ENCODE results near the gene ZNF423. TPM values are rescaled to one million over a fixed set of nuclear protein-coding genes. Genes with fewer than 3 reads are reported as not detected.

The ZNF423 gene
- total and polyA plus RNA-seq, 9 of the 15 experiments (the other 6 are each of a cell fraction or from before 2014, with no cell fraction given) = not detected

DNA sequence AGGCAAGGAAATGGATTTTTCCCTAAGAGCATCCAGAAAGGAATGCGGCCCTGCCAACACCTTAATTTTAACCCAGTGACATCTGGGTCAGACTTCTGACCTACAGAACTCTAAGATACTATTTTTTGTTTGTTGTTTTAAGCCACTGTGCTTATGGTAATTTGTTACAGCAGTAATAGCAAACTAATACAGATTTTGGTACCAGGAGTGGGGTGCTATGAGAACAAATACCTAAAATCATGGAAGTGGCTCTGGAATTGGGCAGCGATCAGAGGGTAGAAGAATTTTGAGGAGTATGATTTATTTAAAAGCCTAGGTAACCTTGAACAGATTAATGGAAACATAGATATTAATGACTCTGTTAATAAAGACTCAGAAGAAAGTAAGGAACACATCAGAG, 208.2 kb downstream of the ZNF423 start:
- CTCF ChIA-PET (ENCODE audit: low intra/inter-chr PET ratio) = no interaction called here
- intact Hi-C loops (cut with micrococcal nuclease) (no loop called here), in situ Hi-C loops (cut with MboI) (no loop called here)
- ATAC-seq (no peak), FAIRE-seq (no peak), DNase-seq (ENCODE audit: extremely low read depth in 1 of 4, low spot score in 3 of 4) (no peak)
- POLR2A ChIA-PET = no interaction called here
- Histone ChIP-seq H3K4me1 (replicated peaks in 1 of 2; ENCODE audit: control insufficient read depth in 2 of 2, insufficient read depth in 2 of 2, low read length in 2 of 2) (no peaks in the 10 kb centered on the region), H3K9me3 (replicated peaks; ENCODE audit: control insufficient read depth, insufficient read depth, low read depth, low read length) (peaks cover 4% of the 10 kb centered on the region; the same call in 1 of the 2 replicates), H3K9me1 (ENCODE audit: control insufficient read depth, insufficient read depth, low read length) (no peaks in the 10 kb centered on the region), H3K27ac (ENCODE audit: extremely low read depth, low read depth, low read length) (no peak overlapping the region), H3K79me2 (ENCODE audit: control insufficient read depth, insufficient read depth, low read length) (no peaks in the 10 kb centered on the region), H2AFZ (ENCODE audit: low read depth, low read length) (no peak overlapping the region), H3K9ac (ENCODE audit: insufficient read depth in 1 of 2, low read depth in 2 of 2, low read length in 2 of 2) (no peak overlapping the region), H4K20me1 (replicated peaks; ENCODE audit: control insufficient read depth, insufficient read depth, low read length) (no peaks in the 10 kb centered on the region), H3K27me3 (ENCODE audit: control insufficient read depth in 2 of 2, insufficient read depth in 2 of 2, low read length in 2 of 2) (0 out of 5 replicates have a peak, but pooled peaks cover 0 to 4% of the 10 kb centered on the region in 2 experiments), H3K4me2 (ENCODE audit: insufficient read depth, low read length) (no peak overlapping the region), H3K4me3 (no peak overlapping the region), H3K36me3 (ENCODE audit: control insufficient read depth, insufficient read depth, low read length) (no peaks in the 10 kb centered on the region)
- WGBS (ENCODE audit: insufficient coverage, low coverage, missing lambda C conversion rate) = 8% methylated on average over 2 of the region's 2 CpGs
- no peak for TF ChIP-seq SMAD2 (IDR thresholded peaks at IDR 0.05; ENCODE audit: low read depth, low read length)
- TF ChIP-seq, protein P1, sequence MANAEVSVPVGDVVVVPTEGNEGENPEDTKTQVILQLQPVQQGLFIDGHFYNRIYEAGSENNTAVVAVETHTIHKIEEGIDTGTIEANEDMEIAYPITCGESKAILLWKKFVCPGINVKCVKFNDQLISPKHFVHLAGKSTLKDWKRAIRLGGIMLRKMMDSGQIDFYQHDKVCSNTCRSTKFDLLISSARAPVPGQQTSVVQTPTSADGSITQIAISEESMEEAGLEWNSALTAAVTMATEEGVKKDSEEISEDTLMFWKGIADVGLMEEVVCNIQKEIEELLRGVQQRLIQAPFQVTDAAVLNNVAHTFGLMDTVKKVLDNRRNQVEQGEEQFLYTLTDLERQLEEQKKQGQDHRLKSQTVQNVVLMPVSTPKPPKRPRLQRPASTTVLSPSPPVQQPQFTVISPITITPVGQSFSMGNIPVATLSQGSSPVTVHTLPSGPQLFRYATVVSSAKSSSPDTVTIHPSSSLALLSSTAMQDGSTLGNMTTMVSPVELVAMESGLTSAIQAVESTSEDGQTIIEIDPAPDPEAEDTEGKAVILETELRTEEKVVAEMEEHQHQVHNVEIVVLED (CRISPR knock-in tag; IDR thresholded peaks at IDR 0.05) = no peak
- TF ChIP-seq UBTF (IDR thresholded peaks at IDR 0.05; ENCODE audit: borderline replicate concordance in 1 of 2, low read depth in 2 of 2, low read length in 2 of 2) = no peak
- peak; percentile 97 for TF ChIP-seq ZNF707 (CRISPR knock-in tag; conservative IDR thresholded peaks at IDR 0.05)
- TF ChIP-seq FOXP1 (CRISPR knock-in tag; IDR thresholded peaks at IDR 0.05) = no peak
- TF ChIP-seq HMGN3 (IDR thresholded peaks at IDR 0.05; ENCODE audit: borderline replicate concordance, extremely low read depth, insufficient read length, low read depth, low read length) = no peak
- no TSS peak for BruUV-seq (replicated peaks)
